SU-DHL-6 (cell line): ENCODE measurements around the gene SLC23A1.

Experiments
- H2AFZ ChIP-seq: fragments of 200-600 bp; sonication (generic); 2 replicates; pipeline ENCODE4 v1.6.1; 2014; ENCODE audit warnings: low read depth, mild to moderate bottlenecking, moderate library complexity, mixed read lengths, antibody characterized with exemption, low read length; ENCODE audit not compliant: severe bottlenecking
- H3F3A ChIP-seq: fragments of 200-600 bp; shearing (Covaris generic); 2 replicates; pipeline ENCODE4 v1.6.0; 2016; ENCODE audit warnings: antibody characterized with exemption, mild to moderate bottlenecking; ENCODE audit not compliant: insufficient read depth
- H3K27ac ChIP-seq: fragments of 200-600 bp; sonication (generic); 2 replicates; pipeline ENCODE4 v1.5.1; 2016; ENCODE audit warnings: low read depth, mild to moderate bottlenecking, low read length, moderate library complexity, mixed read lengths
- H3K27me3 ChIP-seq: fragments of 200-600 bp; sonication (generic), shearing (Covaris generic); 2 replicates; pipeline ENCODE4 v1.6.0; 2014; ENCODE audit warnings: mild to moderate bottlenecking, low read length
- H3K36me3 ChIP-seq: fragments of 200-600 bp; sonication (generic); 2 replicates; pipeline ENCODE4 v1.6.1; 2014; ENCODE audit warnings: mild to moderate bottlenecking, low read length, mixed read lengths
- H3K4me2 ChIP-seq: fragments of 300-600, 200-600 bp; shearing (Covaris generic), sonication (generic); 2 replicates; pipeline ENCODE4 v1.6.0; 2014; ENCODE audit warnings: low read length, low read depth, mild to moderate bottlenecking; ENCODE audit not compliant: poor library complexity, severe bottlenecking
- H3K4me3 ChIP-seq: fragments of 200-600 bp; sonication (generic); 2 replicates; pipeline ENCODE4 v1.5.1; 2014; ENCODE audit warnings: antibody characterized with exemption, low read length, mild to moderate bottlenecking, mixed read lengths; ENCODE audit not compliant: insufficient read depth, poor library complexity, severe bottlenecking
- H3K79me2 ChIP-seq: fragments of 200-600 bp; sonication (generic); 2 replicates; pipeline ENCODE4 v1.6.1; 2014; ENCODE audit warnings: mild to moderate bottlenecking, low read length, moderate library complexity; ENCODE audit not compliant: insufficient read depth
- H3K9ac ChIP-seq: fragments of 200-600 bp; sonication (generic); 2 replicates; pipeline ENCODE4 v1.7.0; 2014; ENCODE audit warnings: mild to moderate bottlenecking, low read length
- H3K9me2 ChIP-seq: fragments of 200-600 bp; sonication (generic); replicated peaks from 2 replicates; pipeline ENCODE4 v1.6.1; 2014; ENCODE audit warnings: low read length; ENCODE audit not compliant: insufficient read depth
- H3K9me3 ChIP-seq: fragments of 200-600 bp; sonication (generic); 2 replicates; pipeline ENCODE4 v1.6.1; 2014; ENCODE audit warnings: low read length, mixed read lengths; ENCODE audit not compliant: insufficient read depth
- H4K20me1 ChIP-seq: fragments of 200-600 bp; sonication (generic); 2 replicates; pipeline ENCODE4 v1.6.1; 2014; ENCODE audit warnings: low read depth, mild to moderate bottlenecking, antibody characterized with exemption, low read length, moderate library complexity, mixed read lengths
- EZH2phosphoT487 ChIP-seq: fragments of 200-600 bp; sonication (generic), shearing (Covaris generic); conservative IDR thresholded peaks from 2 replicates; pipeline ENCODE4 v1.6.1; 2018; ENCODE audit warnings: mild to moderate bottlenecking, antibody characterized with exemption, low read length, moderate library complexity, mixed read lengths
- TF ChIP-seq, protein P1 (sequence below): fragments of 200-600 bp; sonication (generic); IDR thresholded peaks from one replicate; pipeline ENCODE4 v1.5.1; 2017; ENCODE audit warnings: antibody characterized with exemption, mild to moderate bottlenecking, low read length, moderate library complexity; ENCODE audit not compliant: insufficient read depth, poor library complexity, severe bottlenecking

Gene SLC23A1

GRCh38 chr5:139394123-139394653 lies 11.1 kb upstream of the SLC23A1 start:
- Histone ChIP-seq H3F3A (peaks cover 16% of the 10 kb centered on the region), H3K9ac (peak overlapping the region; percentile 77), H3K4me3 (peak overlapping the region; percentile 59), H3K79me2 (peaks cover 25% of the 10 kb centered on the region), H3K4me2 (peak overlapping the region; percentile 88), H3K27me3 (no peaks in the 10 kb centered on the region), H2AFZ (peak overlapping the region; percentile 88), H4K20me1 (no peaks in the 10 kb centered on the region), H3K36me3 (no peaks in the 10 kb centered on the region), H3K9me2 (no peaks in the 10 kb centered on the region), H3K9me3 (no peaks in the 10 kb centered on the region), H3K27ac (peak overlapping the region; percentile 93)
- TF ChIP-seq, protein P1, sequence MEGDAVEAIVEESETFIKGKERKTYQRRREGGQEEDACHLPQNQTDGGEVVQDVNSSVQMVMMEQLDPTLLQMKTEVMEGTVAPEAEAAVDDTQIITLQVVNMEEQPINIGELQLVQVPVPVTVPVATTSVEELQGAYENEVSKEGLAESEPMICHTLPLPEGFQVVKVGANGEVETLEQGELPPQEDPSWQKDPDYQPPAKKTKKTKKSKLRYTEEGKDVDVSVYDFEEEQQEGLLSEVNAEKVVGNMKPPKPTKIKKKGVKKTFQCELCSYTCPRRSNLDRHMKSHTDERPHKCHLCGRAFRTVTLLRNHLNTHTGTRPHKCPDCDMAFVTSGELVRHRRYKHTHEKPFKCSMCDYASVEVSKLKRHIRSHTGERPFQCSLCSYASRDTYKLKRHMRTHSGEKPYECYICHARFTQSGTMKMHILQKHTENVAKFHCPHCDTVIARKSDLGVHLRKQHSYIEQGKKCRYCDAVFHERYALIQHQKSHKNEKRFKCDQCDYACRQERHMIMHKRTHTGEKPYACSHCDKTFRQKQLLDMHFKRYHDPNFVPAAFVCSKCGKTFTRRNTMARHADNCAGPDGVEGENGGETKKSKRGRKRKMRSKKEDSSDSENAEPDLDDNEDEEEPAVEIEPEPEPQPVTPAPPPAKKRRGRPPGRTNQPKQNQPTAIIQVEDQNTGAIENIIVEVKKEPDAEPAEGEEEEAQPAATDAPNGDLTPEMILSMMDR: peak; percentile 70
- TF ChIP-seq EZH2phosphoT487: no peak

DNA sequence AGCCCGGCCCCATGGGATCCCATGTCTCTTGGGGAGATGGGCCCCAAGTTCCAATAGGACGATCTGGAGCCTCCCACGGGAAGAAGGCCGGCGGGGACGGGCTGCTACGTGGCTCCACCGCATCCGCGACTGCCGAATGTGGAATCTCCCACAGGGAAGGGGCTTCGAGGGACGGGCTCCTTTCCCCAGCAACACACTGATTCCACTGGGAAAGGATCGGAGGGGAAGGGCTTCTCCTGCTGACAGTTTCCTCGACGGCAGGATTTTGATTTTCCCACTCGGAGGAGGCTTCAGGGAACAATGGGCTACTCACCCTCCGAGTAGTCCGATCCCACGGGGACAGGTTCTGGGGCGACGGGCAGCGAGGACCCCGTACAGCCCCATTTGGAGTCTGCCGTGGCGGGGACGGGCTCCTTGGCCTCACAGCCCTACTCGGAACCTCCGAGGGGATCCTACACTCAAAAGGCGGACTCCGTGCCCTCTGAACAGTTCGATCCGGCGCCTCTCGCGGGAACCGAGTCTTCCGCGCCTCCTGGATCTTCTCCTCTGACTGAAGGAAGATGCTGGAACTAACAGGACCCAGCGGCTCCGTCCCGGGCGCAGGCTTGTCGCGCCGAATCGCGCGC lies 10.5 kb upstream of the SLC23A1 start:
- Histone ChIP-seq H3K27me3 (no peaks in the 10 kb centered on the region), H3K4me2 (peak overlapping the region; percentile 88), H3K9me2 (no peaks in the 10 kb centered on the region), H3K4me3 (peak overlapping the region; percentile 59), H3K9ac (peak overlapping the region; percentile 77), H2AFZ (peak overlapping the region; percentile 88), H3K9me3 (no peaks in the 10 kb centered on the region), H3F3A (peaks cover 22% of the 10 kb centered on the region), H4K20me1 (no peaks in the 10 kb centered on the region), H3K27ac (peak overlapping the region; percentile 93), H3K79me2 (peaks cover 28% of the 10 kb centered on the region), H3K36me3 (no peaks in the 10 kb centered on the region)
- TF ChIP-seq, protein P1: no peak
- no peak for TF ChIP-seq EZH2phosphoT487

GRCh38 chr5:139392678-139393496 lies 9.8 kb upstream of the SLC23A1 start:
- Histone ChIP-seq H3K9ac (peak overlapping the region; percentile 77), H3K27ac (peak overlapping the region; percentile 93)

More at GRCh38 chr5:139392678-139393496, 9.8 kb upstream of the SLC23A1 start:
- Histone ChIP-seq H3K4me3 (peak overlapping the region; percentile 59), H3K36me3 (no peaks in the 10 kb centered on the region), H4K20me1 (no peaks in the 10 kb centered on the region), H3K27me3 (no peaks in the 10 kb centered on the region), H3K4me2 (peak overlapping the region; percentile 88), H2AFZ (peak overlapping the region; percentile 88), H3F3A (peaks cover 29% of the 10 kb centered on the region), H3K9me2 (no peaks in the 10 kb centered on the region), H3K79me2 (peaks cover 28% of the 10 kb centered on the region), H3K9me3 (no peaks in the 10 kb centered on the region)
- TF ChIP-seq EZH2phosphoT487: no peak
- TF ChIP-seq, protein P1: peak; percentile 58
